Measurements from ENCODE around the gene DBNL. TPM values are rescaled to one million over a fixed set of nuclear protein-coding genes. Genes with fewer than 3 reads are reported as not detected.

Gene DBNL
- polyA plus RNA-seq, 1 donor from 2014 or later: 124 TPM

DNA sequence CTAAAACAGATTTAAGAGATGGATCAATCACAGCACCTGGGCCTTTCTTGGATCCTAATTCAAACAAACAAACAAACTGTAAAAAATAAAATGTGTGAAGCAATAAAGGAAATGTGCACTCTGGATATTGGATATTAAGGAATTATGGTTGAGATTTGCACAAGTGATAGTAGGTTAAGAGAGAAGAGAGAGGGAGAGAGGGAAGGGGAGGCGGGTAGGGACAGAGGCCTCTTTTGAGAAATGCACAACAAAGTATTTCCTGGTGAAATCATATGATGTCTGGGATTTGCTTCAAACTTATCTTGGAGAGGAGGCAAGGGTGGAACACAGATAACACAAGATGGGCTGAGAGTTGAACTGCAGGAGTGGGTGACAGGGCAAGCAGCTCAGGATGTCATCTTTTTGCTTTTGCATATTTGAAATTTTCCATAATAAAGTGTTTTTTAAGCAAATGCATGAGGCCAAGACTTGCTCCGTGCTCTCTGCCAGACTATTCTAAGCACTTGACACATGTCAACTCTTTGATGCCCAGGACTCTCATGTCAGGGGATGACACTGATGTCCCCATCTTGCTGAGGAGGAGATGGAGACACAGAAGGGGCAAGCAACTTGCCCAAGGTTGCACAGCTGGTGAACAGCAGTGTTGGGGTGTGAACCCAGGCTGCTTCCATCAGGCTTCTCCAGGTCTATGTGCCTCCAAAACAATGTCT lies 50.5 kb downstream of the DBNL start:
- no peak overlapping the region for H3K4me3 ChIP-seq (ENCODE audit: low read length)
- no peaks in the 10 kb centered on the region for H3F3A ChIP-seq (ENCODE audit: insufficient read depth, low read length, poor library complexity, severe bottlenecking)
- H3K4me2 ChIP-seq (ENCODE audit: low read length): no peak overlapping the region
- no peaks in the 10 kb centered on the region for H3K9me3 ChIP-seq (ENCODE audit: low read length)
- no peak for TF ChIP-seq POLR2AphosphoS5 (IDR thresholded peaks at IDR 0.05)
- TF ChIP-seq RAD21 (conservative IDR thresholded peaks at IDR 0.05): no peak
- no peak for TF ChIP-seq TAF1 (IDR thresholded peaks at IDR 0.05; ENCODE audit: low read depth)
- no peak for TF ChIP-seq REST (IDR thresholded peaks at IDR 0.05; ENCODE audit: borderline replicate concordance)
- TF ChIP-seq SMC3 (conservative IDR thresholded peaks at IDR 0.05; ENCODE audit: poor library complexity): no peak
- no peak for TF ChIP-seq EZH2 (IDR thresholded peaks at IDR 0.05; ENCODE audit: borderline replicate concordance, insufficient read depth, low read length, poor library complexity, severe bottlenecking)
- TF ChIP-seq, protein P1, sequence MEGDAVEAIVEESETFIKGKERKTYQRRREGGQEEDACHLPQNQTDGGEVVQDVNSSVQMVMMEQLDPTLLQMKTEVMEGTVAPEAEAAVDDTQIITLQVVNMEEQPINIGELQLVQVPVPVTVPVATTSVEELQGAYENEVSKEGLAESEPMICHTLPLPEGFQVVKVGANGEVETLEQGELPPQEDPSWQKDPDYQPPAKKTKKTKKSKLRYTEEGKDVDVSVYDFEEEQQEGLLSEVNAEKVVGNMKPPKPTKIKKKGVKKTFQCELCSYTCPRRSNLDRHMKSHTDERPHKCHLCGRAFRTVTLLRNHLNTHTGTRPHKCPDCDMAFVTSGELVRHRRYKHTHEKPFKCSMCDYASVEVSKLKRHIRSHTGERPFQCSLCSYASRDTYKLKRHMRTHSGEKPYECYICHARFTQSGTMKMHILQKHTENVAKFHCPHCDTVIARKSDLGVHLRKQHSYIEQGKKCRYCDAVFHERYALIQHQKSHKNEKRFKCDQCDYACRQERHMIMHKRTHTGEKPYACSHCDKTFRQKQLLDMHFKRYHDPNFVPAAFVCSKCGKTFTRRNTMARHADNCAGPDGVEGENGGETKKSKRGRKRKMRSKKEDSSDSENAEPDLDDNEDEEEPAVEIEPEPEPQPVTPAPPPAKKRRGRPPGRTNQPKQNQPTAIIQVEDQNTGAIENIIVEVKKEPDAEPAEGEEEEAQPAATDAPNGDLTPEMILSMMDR (IDR thresholded peaks at IDR 0.05; ENCODE audit: poor library complexity, severe bottlenecking): no peak
- no peak for TF ChIP-seq MXI1 (conservative IDR thresholded peaks at IDR 0.05; ENCODE audit: poor library complexity, severe bottlenecking)
- TF ChIP-seq EP300 (conservative IDR thresholded peaks at IDR 0.05; ENCODE audit: poor library complexity, severe bottlenecking): no peak
- no peak overlapping the region for H3K27ac ChIP-seq (ENCODE audit: low read length)
- no peaks in the 10 kb centered on the region for H3K9me2 ChIP-seq (ENCODE audit: insufficient read depth, low read length)
- H2AFZ ChIP-seq (ENCODE audit: low read depth, low read length): no peak overlapping the region
- H3K9ac ChIP-seq (ENCODE audit: low read length): no peak overlapping the region
- H3K79me2 ChIP-seq (replicated peaks; ENCODE audit: insufficient read depth, low read length): no peaks in the 10 kb centered on the region
- H4K20me1 ChIP-seq (ENCODE audit: insufficient read depth): no peaks in the 10 kb centered on the region
- H3K27me3 ChIP-seq (ENCODE audit: insufficient read depth, low read depth, low read length): no peaks in the 10 kb centered on the region
- no peaks in the 10 kb centered on the region for H3K36me3 ChIP-seq (ENCODE audit: insufficient read depth, low read length)

- no peak overlapping the region for H3K4me3 ChIP-seq (ENCODE audit: low read length)
- H3F3A ChIP-seq (ENCODE audit: insufficient read depth, low read length, poor library complexity, severe bottlenecking): no peaks in the 10 kb centered on the region
- no peaks in the 10 kb centered on the region for H3K36me3 ChIP-seq (ENCODE audit: insufficient read depth, low read length)
- H3K9ac ChIP-seq (ENCODE audit: low read length): no peak overlapping the region
- H3K4me2 ChIP-seq (ENCODE audit: low read length): no peak overlapping the region
- TF ChIP-seq TAF1 (IDR thresholded peaks at IDR 0.05; ENCODE audit: low read depth) (no peak), SMC3 (conservative IDR thresholded peaks at IDR 0.05; ENCODE audit: poor library complexity) (no peak), EP300 (conservative IDR thresholded peaks at IDR 0.05; ENCODE audit: poor library complexity, severe bottlenecking) (no peak), POLR2AphosphoS5 (IDR thresholded peaks at IDR 0.05) (no peak), REST (IDR thresholded peaks at IDR 0.05; ENCODE audit: borderline replicate concordance) (no peak), EZH2 (IDR thresholded peaks at IDR 0.05; ENCODE audit: borderline replicate concordance, insufficient read depth, low read length, poor library complexity, severe bottlenecking) (no peak), MXI1 (conservative IDR thresholded peaks at IDR 0.05; ENCODE audit: poor library complexity, severe bottlenecking) (no peak), RAD21 (conservative IDR thresholded peaks at IDR 0.05) (no peak)
- TF ChIP-seq, protein P1 (IDR thresholded peaks at IDR 0.05; ENCODE audit: poor library complexity, severe bottlenecking): no peak
- H3K79me2 ChIP-seq (replicated peaks; ENCODE audit: insufficient read depth, low read length): no peaks in the 10 kb centered on the region
- no peaks in the 10 kb centered on the region for H3K9me3 ChIP-seq (ENCODE audit: low read length)
- H4K20me1 ChIP-seq (ENCODE audit: insufficient read depth): no peaks in the 10 kb centered on the region
- no peak overlapping the region for H3K27ac ChIP-seq (ENCODE audit: low read length)
- no peak overlapping the region for H2AFZ ChIP-seq (ENCODE audit: low read depth, low read length)
- no peaks in the 10 kb centered on the region for H3K9me2 ChIP-seq (ENCODE audit: insufficient read depth, low read length)
- H3K27me3 ChIP-seq (ENCODE audit: insufficient read depth, low read depth, low read length): no peaks in the 10 kb centered on the region
Measured at GRCh38 chr7:44095781-44096180, 51.3 kb downstream of the DBNL start.

Data from neural cell (in vitro differentiated cells).